Panc1 (cell line): ENCODE results near the gene SERPINB13. TPM values are rescaled to one million over a fixed set of nuclear protein-coding genes. Genes with fewer than 3 reads are reported as not detected.

Source experiments
- ATAC-seq: fragments of 200-7000 bp; cut with Tn5 transposase; 2 replicates; pipeline ENCODE4 v1.9.1; 2020; ENCODE audit warnings: mild to moderate bottlenecking, moderate library complexity
- BruUV-seq: library from RNA; stranded (reverse); fragments of 400-500 nt; replicated peaks from 2 replicates; lab custom pipeline; 2021; lab: Mats Ljungman, UMichigan
- CTCF ChIA-PET: fragments of 300-600 bp; sonication (Branson Sonifier 250); formaldehyde crosslinking; loops from one replicate; lab custom pipeline; 2022; ENCODE audit warnings: antibody characterized with exemption; lab: Charles Lee
- POLR2A ChIA-PET: fragments of 300-600 bp; sonication (Branson Sonifier 250); formaldehyde crosslinking; loops from one replicate; lab custom pipeline; 2022; ENCODE audit warnings: antibody characterized with exemption; lab: Charles Lee
- DNase-seq: peaks from one replicate; pipeline ENCODE4 v3.0.0-alpha.2; 2010; ENCODE audit warnings: low read depth, low spot score
- H3K27ac ChIP-seq: 2 replicates; pipeline ENCODE4 v1.5.1; 2011; ENCODE audit warnings: mild to moderate bottlenecking, low read length, inconsistent platforms
- H3K27me3 ChIP-seq: fragments of 200-500 bp; sonication (Bioruptor generic); 2 replicates; pipeline ENCODE4 v1.6.0; 2014; ENCODE audit warnings: low read length, inconsistent platforms; ENCODE audit not compliant: control insufficient read depth, insufficient read depth
- H3K36me3 ChIP-seq: fragments of 200-500 bp; sonication (Bioruptor generic); 2 replicates; pipeline ENCODE4 v1.5.1; 2014; ENCODE audit warnings: inconsistent platforms, mild to moderate bottlenecking, low read length, moderate library complexity; ENCODE audit not compliant: control insufficient read depth, insufficient read depth
- H3K4me1 ChIP-seq: 2 replicates; pipeline ENCODE4 v1.5.1; 2011; ENCODE audit warnings: inconsistent platforms, mild to moderate bottlenecking, low read length, moderate library complexity; ENCODE audit not compliant: control insufficient read depth, insufficient read depth
- H3K4me3 ChIP-seq, 2 experiments: 2 replicates each; pipeline ENCODE4 v1.5.1; 2011 to 2012; ENCODE audit warnings: low read depth in 2 of 2, low read length in 2 of 2, mild to moderate bottlenecking in 2 of 2, inconsistent platforms in 1 of 2, moderate library complexity in 1 of 2
- H3K9me3 ChIP-seq: fragments of 200-500 bp; sonication (Bioruptor generic); 2 replicates; pipeline ENCODE4 v1.5.1; 2014; ENCODE audit warnings: low read depth, mild to moderate bottlenecking, inconsistent platforms, low read length, moderate library complexity; ENCODE audit not compliant: control insufficient read depth, insufficient read depth
- CTCF ChIP-seq: fragments of 450-650 bp; IDR thresholded peaks from 2 replicates; pipeline ENCODE4 v1.5.1; 2017; ENCODE audit warnings: mild to moderate bottlenecking
- POLR2AphosphoS5 ChIP-seq: IDR thresholded peaks from 2 replicates; pipeline ENCODE4 v1.6.1; 2012; ENCODE audit warnings: mild to moderate bottlenecking, low read depth, low read length, moderate library complexity
- SIN3A ChIP-seq: IDR thresholded peaks from 2 replicates; pipeline ENCODE4 v1.6.1; 2012; ENCODE audit warnings: low read depth, mild to moderate bottlenecking, low read length, moderate library complexity, borderline replicate concordance; ENCODE audit not compliant: insufficient read depth
- TCF7L2 ChIP-seq: IDR thresholded peaks from 2 replicates; pipeline ENCODE4 v1.6.1; 2011; ENCODE audit warnings: mild to moderate bottlenecking, low read depth, low read length, inconsistent platforms
- in situ Hi-C: cut with HindIII; loops from 2 replicates; pipeline ENCODE4 v1.10.0; 2016; ENCODE audit warnings: low sequenced_read_pairs, low pct_unique_long_range_greater_than_20kb
- intact Hi-C: fragments of 100-400 bp; cut with micrococcal nuclease; formaldehyde crosslinking; loops from one replicate; pipeline ENCODE4 v1.10.0; 2022; ENCODE audit not compliant: unreplicated experiment
- total RNA-seq: library from RNA; stranded (reverse); gene quantifications from one replicate; pipeline ENCODE4 v1.2.1, GENCODE V29; 2021; ENCODE audit not compliant: unreplicated experiment
- TF ChIP-seq, protein P1 (sequence below), 2 experiments: IDR thresholded peaks; 2 replicates each; pipeline ENCODE4 v1.6.1; 2011 to 2012; ENCODE audit warnings: low read depth in 2 of 2, control low read depth in 1 of 2, low read length in 1 of 2, mild to moderate bottlenecking in 1 of 2, moderate library complexity in 1 of 2; ENCODE audit not compliant: insufficient read depth in 1 of 2

SERPINB13 gene
- total RNA-seq, 1 experiment from 2014 or later, result not detected

- H3K27ac ChIP-seq, result no peak overlapping the region
- no peaks in the 10 kb centered on the region for H3K27me3 ChIP-seq
- H3K4me3 ChIP-seq, result no peak overlapping the region
- H3K9me3 ChIP-seq, result no peaks in the 10 kb centered on the region
- no TSS peak for BruUV-seq
- CTCF ChIA-PET, result no interaction called here
- intact Hi-C loops, result no loop called here
- POLR2A ChIA-PET, result no interaction called here
- H3K36me3 ChIP-seq, result no peaks in the 10 kb centered on the region
- no peak for DNase-seq
- TF ChIP-seq CTCF (no peak), SIN3A (no peak), TCF7L2 (no peak), POLR2AphosphoS5 (no peak)
- TF ChIP-seq, protein P1, sequence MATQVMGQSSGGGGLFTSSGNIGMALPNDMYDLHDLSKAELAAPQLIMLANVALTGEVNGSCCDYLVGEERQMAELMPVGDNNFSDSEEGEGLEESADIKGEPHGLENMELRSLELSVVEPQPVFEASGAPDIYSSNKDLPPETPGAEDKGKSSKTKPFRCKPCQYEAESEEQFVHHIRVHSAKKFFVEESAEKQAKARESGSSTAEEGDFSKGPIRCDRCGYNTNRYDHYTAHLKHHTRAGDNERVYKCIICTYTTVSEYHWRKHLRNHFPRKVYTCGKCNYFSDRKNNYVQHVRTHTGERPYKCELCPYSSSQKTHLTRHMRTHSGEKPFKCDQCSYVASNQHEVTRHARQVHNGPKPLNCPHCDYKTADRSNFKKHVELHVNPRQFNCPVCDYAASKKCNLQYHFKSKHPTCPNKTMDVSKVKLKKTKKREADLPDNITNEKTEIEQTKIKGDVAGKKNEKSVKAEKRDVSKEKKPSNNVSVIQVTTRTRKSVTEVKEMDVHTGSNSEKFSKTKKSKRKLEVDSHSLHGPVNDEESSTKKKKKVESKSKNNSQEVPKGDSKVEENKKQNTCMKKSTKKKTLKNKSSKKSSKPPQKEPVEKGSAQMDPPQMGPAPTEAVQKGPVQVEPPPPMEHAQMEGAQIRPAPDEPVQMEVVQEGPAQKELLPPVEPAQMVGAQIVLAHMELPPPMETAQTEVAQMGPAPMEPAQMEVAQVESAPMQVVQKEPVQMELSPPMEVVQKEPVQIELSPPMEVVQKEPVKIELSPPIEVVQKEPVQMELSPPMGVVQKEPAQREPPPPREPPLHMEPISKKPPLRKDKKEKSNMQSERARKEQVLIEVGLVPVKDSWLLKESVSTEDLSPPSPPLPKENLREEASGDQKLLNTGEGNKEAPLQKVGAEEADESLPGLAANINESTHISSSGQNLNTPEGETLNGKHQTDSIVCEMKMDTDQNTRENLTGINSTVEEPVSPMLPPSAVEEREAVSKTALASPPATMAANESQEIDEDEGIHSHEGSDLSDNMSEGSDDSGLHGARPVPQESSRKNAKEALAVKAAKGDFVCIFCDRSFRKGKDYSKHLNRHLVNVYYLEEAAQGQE (IDR thresholded peaks at IDR 0.05; ENCODE audit: insufficient read depth in 1 of 2, low read depth in 2 of 2, low read length in 1 of 2), result no peak
- ATAC-seq, result no peak
- in situ Hi-C loops, result no loop called here
- no peaks in the 10 kb centered on the region for H3K4me1 ChIP-seq
Observed at GRCh38 chr18:63586431-63586830, 712 bp upstream of the SERPINB13 start.

- H3K4me3 ChIP-seq, result no peak overlapping the region
- DNase-seq (no peak), ATAC-seq (no peak)
- BruUV-seq, result no TSS peak
- CTCF ChIA-PET, result no interaction called here
- H3K27me3 ChIP-seq, result no peaks in the 10 kb centered on the region
- in situ Hi-C loops (no loop called here), intact Hi-C loops (no loop called here)
- H3K36me3 ChIP-seq, result no peaks in the 10 kb centered on the region
- no peak for TF ChIP-seq CTCF
- no peak for TF ChIP-seq SIN3A
- TF ChIP-seq TCF7L2, result no peak
- TF ChIP-seq, protein P1 (IDR thresholded peaks at IDR 0.05; ENCODE audit: insufficient read depth in 1 of 2, low read depth in 2 of 2, low read length in 1 of 2), result no peak
- TF ChIP-seq POLR2AphosphoS5, result no peak
- no peaks in the 10 kb centered on the region for H3K4me1 ChIP-seq
- H3K9me3 ChIP-seq, result no peaks in the 10 kb centered on the region
- no peak overlapping the region for H3K27ac ChIP-seq
- POLR2A ChIA-PET, result no interaction called here
Observed at GRCh38 chr18:63588909-63589308, 1.8 kb downstream of the SERPINB13 start.
